H1 (cell line): ENCODE measurements around the gene SMARCC1.

ENCODE experiments used
- CEBPB ChIP-seq: IDR thresholded peaks from 2 replicates; pipeline ENCODE4 v1.6.1; 2012; ENCODE audit warnings: low read depth, low read length
- TF ChIP-seq, protein P1 (sequence below): IDR thresholded peaks from 2 replicates; pipeline ENCODE4 v1.6.1; 2011; ENCODE audit warnings: low read length, improper control_type of control experiment
- TF ChIP-seq, protein P2 (sequence below), 3 experiments: IDR thresholded peaks; 1 replicate in 2 of 3; 2 replicates in 1 of 3; pipeline versions ENCODE4 v1.5.1 to v1.6.1; 2011; ENCODE audit warnings: low read length in 3 of 3, mild to moderate bottlenecking in 3 of 3, inconsistent platforms in 2 of 3, low read depth in 1 of 3, moderate library complexity in 1 of 3; ENCODE audit not compliant: insufficient read depth in 1 of 3; ENCODE audit errors: control extremely low read depth in 1 of 3

DNA sequence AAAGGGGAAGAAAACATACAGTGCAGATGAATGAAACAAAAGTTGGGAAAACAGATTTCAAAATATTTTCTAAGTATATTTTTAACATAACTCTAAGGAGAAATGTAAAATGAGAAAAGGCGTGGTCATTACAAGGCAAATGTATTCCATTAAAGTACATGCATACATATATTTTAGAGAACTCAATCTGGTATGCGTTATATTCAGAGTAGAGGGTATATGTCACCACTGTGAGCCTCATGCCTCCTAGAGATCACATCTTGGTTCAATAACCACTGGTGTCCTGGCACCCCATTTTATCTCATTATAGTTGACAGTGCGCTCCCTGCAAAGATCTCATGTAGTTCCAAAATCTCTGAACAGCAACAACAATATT is 77.5 kb downstream of the SMARCC1 start:
- TF ChIP-seq, protein P1, sequence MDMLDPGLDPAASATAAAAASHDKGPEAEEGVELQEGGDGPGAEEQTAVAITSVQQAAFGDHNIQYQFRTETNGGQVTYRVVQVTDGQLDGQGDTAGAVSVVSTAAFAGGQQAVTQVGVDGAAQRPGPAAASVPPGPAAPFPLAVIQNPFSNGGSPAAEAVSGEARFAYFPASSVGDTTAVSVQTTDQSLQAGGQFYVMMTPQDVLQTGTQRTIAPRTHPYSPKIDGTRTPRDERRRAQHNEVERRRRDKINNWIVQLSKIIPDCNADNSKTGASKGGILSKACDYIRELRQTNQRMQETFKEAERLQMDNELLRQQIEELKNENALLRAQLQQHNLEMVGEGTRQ, result no peak
- TF ChIP-seq, protein P2, sequence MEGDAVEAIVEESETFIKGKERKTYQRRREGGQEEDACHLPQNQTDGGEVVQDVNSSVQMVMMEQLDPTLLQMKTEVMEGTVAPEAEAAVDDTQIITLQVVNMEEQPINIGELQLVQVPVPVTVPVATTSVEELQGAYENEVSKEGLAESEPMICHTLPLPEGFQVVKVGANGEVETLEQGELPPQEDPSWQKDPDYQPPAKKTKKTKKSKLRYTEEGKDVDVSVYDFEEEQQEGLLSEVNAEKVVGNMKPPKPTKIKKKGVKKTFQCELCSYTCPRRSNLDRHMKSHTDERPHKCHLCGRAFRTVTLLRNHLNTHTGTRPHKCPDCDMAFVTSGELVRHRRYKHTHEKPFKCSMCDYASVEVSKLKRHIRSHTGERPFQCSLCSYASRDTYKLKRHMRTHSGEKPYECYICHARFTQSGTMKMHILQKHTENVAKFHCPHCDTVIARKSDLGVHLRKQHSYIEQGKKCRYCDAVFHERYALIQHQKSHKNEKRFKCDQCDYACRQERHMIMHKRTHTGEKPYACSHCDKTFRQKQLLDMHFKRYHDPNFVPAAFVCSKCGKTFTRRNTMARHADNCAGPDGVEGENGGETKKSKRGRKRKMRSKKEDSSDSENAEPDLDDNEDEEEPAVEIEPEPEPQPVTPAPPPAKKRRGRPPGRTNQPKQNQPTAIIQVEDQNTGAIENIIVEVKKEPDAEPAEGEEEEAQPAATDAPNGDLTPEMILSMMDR (IDR thresholded peaks at IDR 0.05; ENCODE audit: control extremely low read depth in 1 of 3, insufficient read depth in 1 of 3, low read depth in 1 of 3, low read length in 3 of 3), result no peak
- TF ChIP-seq CEBPB, result no peak
